ENCODE measurements around the gene ASCL5. TPM values are rescaled to one million over a fixed set of nuclear protein-coding genes. Genes with fewer than 3 reads are reported as not detected.

Gene ASCL5
- total and polyA plus RNA-seq, 10 of the 15 experiments (the other 5 are each of a cell fraction or from before 2014, with no cell fraction given), result 0.04 TPM; not detected in 9

- TF ChIP-seq USF2 (IDR thresholded peaks at IDR 0.05; ENCODE audit: borderline replicate concordance, low read depth, low read length), result no peak
Measured at GRCh38 chr1:201136355-201137023, 9.5 kb upstream of the ASCL5 start (continued).

GRCh38 chr1:201134405-201134804, 7.4 kb upstream of the ASCL5 start:
- intact Hi-C loops (cut with micrococcal nuclease; ENCODE audit: unreplicated experiment) (no loop called here), in situ Hi-C loops (cut with MboI) (no loop called here)
- ChIA-PET CTCF (interaction anchor here (1.0 kb wide), 1 partner anchor 15 kb away, joined by 4 read pairs; no protein-coding TSS in a partner anchor), RAD21 (ENCODE audit: unreplicated experiment) (no interaction called here), SMC1A (ENCODE audit: uncharacterized antibody, unreplicated experiment) (no interaction called here), POLR2A (no interaction called here)
- no peak overlapping the region for H3K4me3 ChIP-seq
- no peaks in the 10 kb centered on the region for H3K4me1 ChIP-seq (ENCODE audit: control insufficient read depth, insufficient read depth, low read length)
- H4K20me1 ChIP-seq (ENCODE audit: control insufficient read depth, insufficient read depth), result no peaks in the 10 kb centered on the region
- no peak overlapping the region for H3K27ac ChIP-seq (ENCODE audit: control insufficient read depth, insufficient read depth)
- H3K36me3 ChIP-seq (ENCODE audit: control insufficient read depth in 2 of 2, insufficient read depth in 2 of 2, low read length in 1 of 2), result peaks cover 0 to 2% of the 10 kb centered on the region in 2 experiments; a peak in 2 of 4 replicates
- FAIRE-seq (no peak), DNase-seq (ENCODE audit: low read depth, low spot score) (no peak), ATAC-seq (no peak)
- H3K9me3 ChIP-seq (replicated peaks; ENCODE audit: control insufficient read depth, insufficient read depth, low read length), result no peaks in the 10 kb centered on the region
- H3K79me2 ChIP-seq (ENCODE audit: control insufficient read depth, insufficient read depth, low read length), result no peaks in the 10 kb centered on the region
- 95% methylated on average over 6 of the region's 6 CpGs for WGBS (ENCODE audit: insufficient coverage, insufficient replicate concordance, low lambda C conversion rate, missing lambda C conversion rate)
- H3K9ac ChIP-seq (ENCODE audit: control insufficient read depth, insufficient read depth, low read length), result no peak overlapping the region
- no peak overlapping the region for H3K4me2 ChIP-seq (ENCODE audit: control insufficient read depth, insufficient read depth)
- no TSS peak for BruUV-seq (replicated peaks)
- H2AFZ ChIP-seq (ENCODE audit: control insufficient read depth, low read depth, low read length), result no peak overlapping the region
- H3K27me3 ChIP-seq (replicated peaks in 1 of 2; ENCODE audit: control insufficient read depth in 2 of 2, insufficient read depth in 2 of 2, low read length in 1 of 2), result no peaks in the 10 kb centered on the region
- no peak for TF ChIP-seq USF1 (IDR thresholded peaks at IDR 0.05; ENCODE audit: borderline replicate concordance, extremely low read length, insufficient read depth, low read depth, low read length)
- no peak for TF ChIP-seq ZBTB4 (CRISPR knock-in tag; IDR thresholded peaks at IDR 0.05)
- no peak for TF ChIP-seq SMAD1 (IDR thresholded peaks at IDR 0.05; ENCODE audit: low read depth, partially characterized antibody)
- TF ChIP-seq RELB (IDR thresholded peaks at IDR 0.05; ENCODE audit: low read depth), result no peak
- TF ChIP-seq MAX (IDR thresholded peaks at IDR 0.05; ENCODE audit: low read depth, low read length), result no peak
- no peak for TF ChIP-seq CHD4 (IDR thresholded peaks at IDR 0.05)
- no peak for TF ChIP-seq E2F8 (IDR thresholded peaks at IDR 0.05; ENCODE audit: low read depth, partially characterized antibody)
- TF ChIP-seq PML (IDR thresholded peaks at IDR 0.05; ENCODE audit: low read length), result no peak
